Kidney tubule cell (primary cell): ENCODE data around the gene BCAS3.
A peak's percentile ranks its signal among the peaks of the same experiment; 100 is the strongest.
"Not testable (repeated sequence)": the region's sequence is repeated elsewhere in the genome, so short reads cannot be mapped to it uniquely, and the experiment has no call there.

Experiments
- DNase-seq: peaks from one replicate; pipeline ENCODE4 v3.0.0-alpha.2; 2018; ENCODE audit warnings: low spot score

Gene BCAS3

DNA sequence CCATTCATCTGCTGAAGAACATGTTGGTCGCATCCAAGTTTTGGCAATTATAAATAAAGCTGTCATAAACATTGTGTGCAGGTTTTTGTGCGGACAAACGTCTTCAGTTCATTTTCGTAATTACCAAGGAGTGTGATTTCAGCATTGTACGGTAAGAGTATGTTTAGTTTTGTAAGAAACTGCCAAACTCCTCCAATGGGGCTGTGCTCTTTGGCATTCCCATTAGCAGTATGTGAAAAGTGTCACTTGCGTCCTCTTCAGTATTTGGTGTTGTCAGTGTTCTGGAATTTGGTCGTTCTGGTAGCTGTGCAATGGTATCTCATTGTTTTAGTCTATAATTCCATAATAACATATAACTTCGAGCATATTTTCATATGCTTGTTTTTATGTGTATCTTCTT is 120.9 kb downstream of the BCAS3 start:
- DNase-seq = no peak

DNA sequence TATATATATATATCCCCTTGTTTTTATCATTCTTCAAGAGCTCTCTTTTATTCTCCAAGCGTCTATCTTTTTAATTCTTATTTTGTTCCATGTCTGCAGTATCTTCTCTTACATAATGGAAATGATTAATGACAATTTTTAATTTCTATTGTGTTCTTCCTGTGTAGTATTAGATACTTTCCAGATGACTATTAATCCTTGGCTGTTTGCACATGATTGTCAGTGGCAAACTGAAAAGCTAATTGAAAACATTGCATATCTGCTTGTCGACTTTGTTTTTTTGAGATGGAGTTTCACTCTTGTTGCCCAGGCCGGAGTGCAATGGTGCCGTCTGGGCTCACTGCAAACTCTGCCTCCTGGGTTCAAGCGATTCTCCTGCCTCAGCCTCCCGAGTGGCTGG is 124.7 kb downstream of the BCAS3 start:
- DNase-seq = no peak

DNA sequence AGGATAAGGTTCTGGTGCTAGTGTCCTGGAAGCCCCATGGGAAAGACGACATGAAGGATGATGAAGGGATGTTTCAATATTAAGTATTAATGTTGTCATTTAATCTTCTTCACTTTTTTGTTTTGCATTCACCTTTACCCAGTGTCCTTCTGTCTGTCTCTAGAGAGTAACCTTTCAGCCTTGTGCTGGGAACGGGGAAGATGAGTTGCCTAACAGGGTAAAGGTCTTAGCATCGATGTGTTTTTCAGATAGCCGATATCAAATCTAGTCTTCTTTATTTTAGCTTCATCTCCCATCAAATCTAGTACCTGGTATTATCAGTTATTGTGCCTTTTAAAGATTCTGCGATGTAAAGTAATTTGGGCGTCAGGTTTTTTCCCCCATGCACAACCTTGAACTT is 125.4 kb downstream of the BCAS3 start:
- no peak for DNase-seq

DNA sequence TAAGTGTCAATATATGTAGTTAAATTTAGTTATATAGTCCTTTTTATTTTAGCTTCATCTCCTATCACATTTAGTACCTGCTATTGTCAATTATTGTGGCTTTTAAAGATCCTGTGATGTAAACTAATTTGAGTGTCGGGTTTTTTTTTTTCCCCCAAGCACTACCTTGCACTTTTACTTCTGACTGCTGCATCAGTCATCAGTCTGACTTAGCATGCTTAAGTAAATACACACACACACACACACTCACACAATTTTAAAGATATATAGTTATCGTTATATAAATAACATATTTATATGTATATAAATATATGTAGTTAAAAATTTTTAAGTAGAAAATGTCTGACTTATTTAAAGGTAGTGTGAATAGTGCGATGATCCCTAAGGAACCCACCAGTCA is 127.2 kb downstream of the BCAS3 start:
- no peak for DNase-seq

DNA sequence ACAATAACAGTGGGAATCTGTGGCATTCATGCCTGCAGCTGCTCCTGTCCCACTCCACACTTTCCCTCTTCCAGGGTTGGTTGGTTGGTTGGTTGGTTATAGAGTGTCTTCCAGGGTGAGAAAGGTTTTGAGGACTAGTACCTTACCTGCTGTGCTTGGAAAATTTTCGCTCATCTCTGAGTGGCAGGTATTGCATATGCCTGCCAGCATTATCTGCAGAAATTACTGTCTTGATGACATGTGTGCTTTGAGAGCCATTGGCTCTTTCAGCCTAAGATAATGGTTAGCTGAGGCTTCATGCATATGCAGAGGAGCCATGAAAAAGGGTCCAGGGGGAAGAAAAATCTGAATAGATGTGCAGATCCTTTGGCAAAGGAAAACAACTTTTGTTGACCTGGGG is 131.8 kb downstream of the BCAS3 start:
- no peak for DNase-seq

DNA sequence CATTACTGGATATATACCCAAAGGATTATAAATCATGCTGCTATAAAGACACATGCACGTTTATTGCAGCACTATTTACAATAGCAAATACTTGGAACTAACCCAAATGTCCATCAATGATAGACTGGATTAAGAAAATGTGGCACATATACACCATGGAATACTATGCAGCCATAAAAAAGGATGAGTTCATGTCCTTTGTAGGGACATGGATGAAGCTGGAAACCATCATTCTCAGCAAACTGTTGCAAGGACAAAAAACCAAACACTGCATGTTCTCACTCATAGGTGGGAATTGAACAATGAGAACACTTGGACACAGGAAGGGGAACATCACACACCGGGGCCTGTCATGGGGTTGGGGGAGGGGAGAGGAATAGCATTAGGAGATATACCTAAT is 137.3 kb downstream of the BCAS3 start:
- DNase-seq = not testable (repeated sequence)

DNA sequence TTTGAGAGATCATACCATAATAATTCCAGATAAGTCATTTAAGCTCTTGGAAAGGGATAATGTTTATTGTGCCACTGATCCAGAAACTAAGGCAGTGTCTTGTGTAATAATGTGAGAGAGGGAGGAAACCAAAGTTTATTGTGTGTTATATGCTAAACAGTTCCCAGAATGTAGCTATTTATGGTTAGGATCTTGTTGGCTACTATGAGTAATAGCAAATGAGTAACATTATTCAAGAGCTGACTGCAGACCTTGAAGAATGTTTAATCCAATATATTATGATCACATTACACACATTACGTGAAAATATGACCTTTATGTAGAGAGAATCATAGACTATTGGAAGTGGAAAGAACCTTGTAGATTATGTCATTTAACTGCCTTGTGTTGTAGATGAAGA is 139.5 kb downstream of the BCAS3 start:
- peak; percentile 73 for DNase-seq

DNA sequence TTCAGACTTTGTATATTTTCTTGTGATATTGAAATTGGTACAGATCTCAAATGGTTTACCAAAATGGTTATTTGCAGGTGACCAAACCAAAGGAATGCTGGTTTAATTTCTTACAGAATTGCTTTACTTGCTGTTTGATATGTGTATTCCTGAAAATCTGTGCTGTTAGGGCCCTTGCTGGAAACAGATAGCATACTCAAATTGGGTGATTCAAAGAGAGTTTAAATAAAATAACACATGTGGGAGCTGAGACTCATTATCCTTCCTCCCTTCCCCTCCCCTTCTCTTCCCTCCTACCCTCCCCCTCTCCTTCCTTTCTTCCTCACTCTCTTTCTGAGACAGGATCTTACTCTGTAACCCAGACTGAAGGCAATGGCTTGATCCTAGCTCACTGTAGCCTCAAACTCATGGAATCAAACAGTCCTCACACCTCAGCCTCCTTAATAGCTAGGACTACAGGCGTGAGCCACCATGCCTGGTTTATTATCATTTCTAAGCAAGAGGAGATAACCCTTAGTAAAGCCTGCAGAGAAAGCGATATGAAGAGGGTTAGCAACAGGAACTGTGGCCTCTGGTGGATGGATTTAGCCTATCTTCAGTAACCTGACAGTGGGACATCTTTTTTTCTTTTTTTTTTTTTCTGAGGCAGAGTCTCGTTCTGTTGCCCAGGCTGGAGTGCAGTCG is 141.9 kb downstream of the BCAS3 start:
- DNase-seq = no peak

DNA sequence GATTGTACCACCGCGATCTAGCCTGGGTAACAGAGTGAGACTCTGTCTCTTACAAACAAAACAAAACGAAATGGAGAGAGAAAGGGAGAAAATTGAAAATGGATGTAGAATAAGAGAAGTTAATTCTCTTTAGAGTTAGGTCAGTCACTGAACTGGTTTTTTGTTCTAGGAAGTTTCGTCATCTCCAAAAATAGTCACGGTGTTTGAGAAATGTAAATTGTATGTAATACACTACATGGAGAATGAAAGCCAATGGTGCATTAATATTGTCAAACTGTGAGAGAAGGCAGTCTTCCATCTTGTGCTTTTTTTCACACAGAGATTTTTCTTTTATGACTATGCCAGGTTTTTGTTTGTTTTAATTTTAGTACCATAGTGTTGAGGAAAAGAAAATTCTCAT is 145.9 kb downstream of the BCAS3 start:
- DNase-seq = no peak

DNA sequence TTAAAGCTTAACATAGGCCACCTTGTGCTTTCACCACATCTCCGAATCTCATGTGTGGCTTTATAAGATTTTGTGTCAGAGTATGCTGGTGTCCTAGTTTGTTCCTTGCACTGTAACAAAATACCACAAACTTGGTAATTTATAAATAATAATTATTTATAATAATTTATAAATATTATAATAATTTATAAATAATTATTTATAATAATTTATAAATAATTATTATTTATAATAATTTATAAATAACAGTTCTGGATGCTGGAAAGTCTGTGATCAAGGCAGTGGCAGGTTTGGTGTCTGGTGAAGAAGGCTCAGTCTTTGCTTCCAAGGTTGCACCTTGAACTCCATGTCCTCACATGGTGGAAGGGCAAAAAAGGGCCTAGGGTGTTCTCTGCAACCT is 147.7 kb downstream of the BCAS3 start:
- DNase-seq = no peak

DNA sequence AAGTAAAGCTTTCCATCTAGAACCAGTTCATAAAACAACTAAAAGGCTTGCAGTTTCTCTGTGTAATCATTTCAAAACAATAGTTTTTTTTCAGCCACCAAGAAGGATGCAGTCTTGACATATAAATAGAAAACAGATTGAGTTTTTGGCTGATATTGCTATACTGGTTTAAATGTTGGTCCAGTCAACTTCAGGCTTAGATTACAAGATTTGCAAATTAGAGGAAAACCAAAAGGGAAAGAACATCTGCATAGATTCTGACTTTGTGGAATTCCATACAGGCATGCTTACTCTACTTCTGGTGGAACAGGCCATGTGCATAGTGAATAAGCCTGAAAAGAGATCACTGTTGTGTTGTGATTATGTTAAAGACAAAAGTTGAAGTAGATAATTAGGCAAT is 150.3 kb downstream of the BCAS3 start:
- no peak for DNase-seq

DNA sequence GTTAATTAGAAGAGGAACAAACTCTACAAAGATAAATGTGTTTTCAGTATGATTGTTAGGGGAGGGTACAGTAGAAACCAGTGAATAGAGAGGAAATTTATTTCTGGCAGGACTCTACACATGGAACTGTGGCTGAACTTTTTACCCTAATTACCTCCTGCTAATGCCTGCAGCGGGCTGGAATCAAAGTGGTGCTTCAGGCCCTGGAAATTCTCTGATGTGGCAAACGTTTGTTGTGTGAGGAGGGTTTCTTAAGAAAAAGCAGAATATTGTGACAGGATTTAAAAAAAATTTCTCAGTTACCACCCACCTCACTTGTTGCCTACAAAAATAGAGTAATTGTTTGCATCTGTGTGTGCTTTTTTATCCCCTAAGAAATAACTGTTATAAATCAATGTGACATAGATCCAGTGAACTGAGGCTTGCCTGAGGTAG is 154.5 kb downstream of the BCAS3 start:
- DNase-seq = no peak

DNA sequence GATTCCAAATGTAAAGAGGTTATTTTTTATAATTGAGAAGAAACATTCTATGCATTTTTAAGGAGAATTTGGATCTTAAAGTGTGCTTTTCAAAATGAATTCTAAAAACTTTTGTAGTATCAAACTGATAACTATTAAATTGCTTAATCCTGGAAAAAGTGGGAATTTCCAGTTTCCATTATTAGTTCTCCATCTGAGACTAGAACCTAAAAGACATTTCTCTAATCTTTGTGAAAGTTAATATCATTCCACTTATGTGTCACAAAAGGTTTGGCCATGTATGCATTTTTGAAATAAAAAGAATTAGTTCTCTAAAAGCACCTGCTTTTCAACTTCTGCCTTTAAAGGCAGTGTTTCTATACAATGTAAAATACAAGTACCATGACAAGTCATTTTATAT is 155.0 kb downstream of the BCAS3 start:
- DNase-seq = no peak

DNA sequence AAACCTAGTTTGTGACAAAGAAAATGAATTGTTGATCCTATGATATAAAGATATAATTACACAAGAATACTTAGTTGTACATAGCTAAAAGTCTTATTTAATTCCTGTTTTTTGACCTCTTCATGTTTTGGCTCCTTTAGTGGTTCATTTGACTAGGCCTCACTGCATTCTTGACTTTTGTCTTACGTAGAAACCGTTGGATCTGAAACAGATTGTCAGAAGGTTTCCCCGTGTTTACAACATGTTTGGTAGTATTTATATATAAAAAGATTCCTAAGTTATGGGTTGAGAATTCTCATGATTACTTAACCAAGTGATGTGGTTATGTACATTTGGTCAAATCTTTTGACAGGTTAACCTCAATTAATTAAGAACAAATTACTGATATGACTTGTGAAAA is 162.8 kb downstream of the BCAS3 start:
- no peak for DNase-seq

DNA sequence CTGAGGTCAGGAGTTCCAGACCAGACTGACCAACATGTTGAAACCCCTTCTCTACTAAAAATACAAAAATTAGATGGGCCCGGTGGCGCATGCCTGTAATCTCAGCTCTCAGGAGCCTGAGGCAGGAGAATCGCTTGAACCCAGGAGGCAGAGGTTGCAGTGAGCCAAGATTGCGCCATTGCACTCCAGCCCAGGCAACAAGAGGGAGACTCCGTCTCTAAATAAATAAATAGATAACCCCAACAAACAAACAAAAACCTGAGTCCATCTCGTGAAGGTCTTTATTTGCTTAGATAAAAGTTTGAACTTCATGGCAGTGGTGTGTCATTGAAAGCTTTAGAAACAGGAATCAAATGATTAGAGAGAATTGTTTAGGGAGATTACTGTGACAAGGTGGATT is 167.4 kb downstream of the BCAS3 start:
- no peak for DNase-seq

DNA sequence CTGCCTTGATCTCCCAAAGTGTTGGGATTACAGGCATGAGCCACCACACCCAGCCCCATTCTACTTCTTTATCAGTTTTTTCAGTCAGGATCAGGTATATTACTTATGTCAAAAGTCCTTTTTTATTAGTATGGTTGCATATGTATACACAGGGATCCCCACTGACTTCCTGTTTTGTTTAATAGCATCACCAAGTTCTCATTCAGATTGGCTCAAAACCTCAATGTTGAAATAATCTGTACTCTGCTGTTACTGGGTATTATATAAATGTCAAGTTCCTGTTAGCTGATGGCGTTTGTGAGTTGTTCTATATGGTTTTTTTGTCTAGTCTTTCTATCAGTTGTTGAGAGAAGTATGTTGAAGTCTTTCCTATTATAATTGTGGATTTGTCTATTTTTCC is 168.5 kb downstream of the BCAS3 start:
- no peak for DNase-seq

DNA sequence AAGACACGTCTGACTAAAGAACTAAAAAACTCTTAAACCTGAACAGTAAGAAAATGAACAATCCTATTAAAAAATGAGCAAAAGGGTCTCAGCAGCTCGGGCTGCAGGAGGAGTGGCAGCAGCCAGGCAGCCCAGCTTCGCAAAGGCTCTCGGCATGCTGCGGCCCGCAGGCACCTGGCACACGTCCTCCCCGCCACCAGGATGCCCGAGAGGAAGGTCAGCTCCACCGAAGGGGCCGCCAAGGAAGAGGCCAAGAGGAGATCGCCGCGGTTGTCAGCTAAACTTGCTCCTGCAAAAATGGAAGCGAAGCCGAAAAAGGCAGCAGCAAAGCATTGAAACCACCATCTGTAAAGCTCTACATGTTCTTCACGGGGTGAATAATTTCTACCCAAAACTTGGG is 173.5 kb downstream of the BCAS3 start:
- DNase-seq = no peak

DNA sequence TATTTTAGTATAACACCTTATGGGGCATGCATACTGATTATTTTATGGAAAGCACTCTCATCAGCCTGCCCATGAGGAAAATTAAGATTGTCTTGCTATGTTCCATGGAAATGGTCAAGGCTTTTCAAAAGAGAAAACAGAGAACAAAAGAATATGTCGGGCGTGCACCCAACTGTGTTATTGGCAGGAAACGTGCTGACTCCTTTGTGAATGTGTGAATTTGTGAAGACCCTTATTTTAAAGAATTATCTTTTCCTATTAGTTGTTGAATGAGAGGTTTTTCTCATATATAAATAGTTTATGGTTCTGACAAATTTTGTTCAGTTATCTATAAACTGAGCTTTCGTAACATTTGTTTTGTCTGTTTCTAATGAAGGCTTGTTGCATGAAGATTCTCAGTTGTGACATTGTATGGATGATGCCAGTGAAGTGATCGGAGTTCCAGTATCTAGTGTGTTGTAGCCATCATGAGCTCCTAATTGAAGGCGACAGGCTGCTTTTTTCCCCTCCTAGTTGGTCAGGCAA is 180.0 kb downstream of the BCAS3 start:
- DNase-seq = no peak

DNA sequence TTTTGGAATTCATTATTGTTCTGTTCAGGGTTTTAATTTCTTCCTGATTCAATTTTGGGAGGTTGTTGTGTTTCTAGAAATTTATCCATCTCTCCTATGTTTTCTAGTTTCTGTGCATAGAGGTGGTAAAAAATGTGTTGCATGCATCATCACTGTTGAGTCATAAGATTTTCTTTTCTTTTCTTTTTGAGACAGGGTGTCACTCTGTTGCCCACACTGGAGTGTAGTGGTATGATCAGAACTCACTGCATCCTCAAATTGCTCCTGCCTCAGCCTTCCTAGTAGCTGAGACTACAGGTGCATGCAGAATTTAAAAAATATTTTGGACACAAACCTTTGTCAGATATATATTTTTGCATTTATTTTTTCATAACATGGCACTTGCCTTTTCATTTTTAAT is 184.8 kb downstream of the BCAS3 start:
- no peak for DNase-seq

DNA sequence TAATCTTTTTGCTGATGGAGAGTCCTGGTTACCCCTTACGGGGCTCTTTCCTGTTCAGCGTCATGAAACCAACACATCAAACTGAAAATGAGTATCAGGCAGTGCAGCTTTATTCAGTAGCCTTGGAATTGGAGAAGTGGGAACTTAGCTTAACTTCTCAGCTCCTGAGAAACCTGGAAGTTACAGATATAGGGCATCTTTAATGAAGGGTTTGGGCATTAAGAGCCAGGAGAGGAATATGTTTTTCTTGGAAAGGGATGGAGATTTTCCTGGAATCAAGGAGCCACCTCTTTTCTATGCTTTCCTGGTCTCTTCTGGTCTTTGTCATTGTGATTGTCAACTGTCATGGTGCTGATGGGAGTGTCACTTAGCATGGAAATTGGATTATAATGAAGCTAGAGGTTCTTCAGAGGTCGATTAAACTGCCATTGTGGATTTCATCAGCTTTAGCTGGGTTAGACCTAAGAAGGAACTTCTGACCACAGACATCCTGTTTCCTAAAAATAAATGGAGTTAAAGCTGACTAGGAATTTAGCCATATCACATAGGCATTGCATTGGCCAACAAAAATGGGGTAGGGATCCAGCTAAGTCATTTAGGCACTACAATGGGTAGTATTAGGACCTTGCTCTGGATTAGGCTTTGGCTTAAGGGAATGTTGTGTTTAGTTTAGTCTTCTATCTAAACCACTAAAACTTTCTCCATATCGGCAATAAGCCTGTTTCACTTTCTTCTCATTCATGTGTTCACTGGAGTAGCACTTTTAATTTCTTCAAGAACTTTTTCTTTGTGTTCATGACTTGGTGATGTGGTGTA is 186.4 kb downstream of the BCAS3 start:
- DNase-seq = no peak

DNA sequence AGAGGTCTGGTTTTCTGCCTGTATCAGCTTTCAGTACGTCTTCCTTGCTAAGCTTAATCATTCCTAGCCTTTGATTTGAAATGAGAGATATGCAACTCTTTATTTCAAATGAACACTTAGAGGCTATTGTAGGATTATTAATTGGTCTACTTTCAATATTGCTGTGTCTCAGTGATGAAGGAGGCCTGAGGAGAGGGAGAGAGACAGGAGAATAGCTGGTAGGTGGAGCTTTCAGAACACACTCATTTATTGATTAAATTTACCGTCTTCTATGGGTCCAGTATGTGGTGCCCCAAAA is 187.0 kb downstream of the BCAS3 start:
- no peak for DNase-seq

DNA sequence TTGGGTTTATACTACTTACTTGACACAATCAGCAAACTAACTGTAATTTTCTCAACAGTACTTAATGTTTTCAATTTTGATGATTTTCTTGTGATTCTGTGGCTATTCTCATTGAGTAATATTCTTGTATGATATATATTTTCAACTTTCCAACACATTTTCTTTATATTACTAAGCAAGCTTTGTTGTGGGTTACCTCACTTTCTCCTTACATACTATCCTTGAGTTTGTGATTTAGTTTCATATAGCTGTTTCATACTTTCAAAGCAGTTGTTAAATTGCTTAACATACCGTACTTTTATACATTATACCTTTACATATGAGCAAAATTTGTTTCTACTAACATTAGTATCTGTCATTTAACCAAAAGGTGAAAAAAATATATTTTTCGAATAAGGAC is 197.1 kb downstream of the BCAS3 start:
- DNase-seq = no peak

DNA sequence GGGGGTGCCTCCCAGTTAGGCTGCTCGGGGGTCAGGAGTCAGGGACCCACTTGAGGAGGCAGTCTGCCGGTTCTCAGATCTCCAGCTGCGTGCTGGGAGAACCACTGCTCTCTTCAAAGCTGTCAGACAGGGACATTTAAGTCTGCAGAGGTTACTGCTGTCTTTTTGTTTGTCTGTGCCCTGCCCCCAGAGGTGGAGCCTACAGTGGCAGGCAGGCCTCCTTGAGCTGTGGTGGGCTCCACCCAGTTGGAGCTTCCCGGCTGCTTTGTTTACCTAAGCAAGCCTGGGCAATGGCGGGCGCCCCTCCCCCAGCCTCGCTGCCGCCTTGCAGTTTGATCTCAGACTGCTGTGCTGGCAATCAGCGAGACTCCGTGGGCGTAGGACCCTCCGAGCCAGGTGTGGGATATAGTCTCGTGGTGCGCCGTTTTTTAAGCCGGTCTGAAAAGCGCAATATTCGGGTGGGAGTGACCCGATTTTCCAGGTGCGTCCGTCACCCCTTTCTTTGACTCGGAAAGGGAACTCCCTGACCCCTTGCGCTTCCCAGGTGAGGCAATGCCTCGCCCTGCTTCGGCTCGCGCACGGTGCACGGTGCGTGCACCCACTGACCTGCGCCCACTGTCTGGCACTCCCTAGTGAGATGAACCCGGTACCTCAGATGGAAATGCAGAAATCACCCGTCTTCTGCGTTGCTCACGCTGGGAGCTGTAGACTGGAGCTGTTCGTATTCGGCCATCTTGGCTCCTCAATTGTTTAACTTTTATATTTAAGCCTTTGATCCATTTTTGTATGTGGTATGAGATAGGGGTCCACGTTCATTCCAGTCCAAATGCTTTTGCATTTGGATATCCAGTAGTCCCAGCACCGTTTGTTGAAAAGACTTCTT is 209.3 kb downstream of the BCAS3 start:
- peak; percentile 1 for DNase-seq
